ENCODE data around the gene LMBR1.

Gene LMBR1

GRCh38 chr7:156693627-156694026 lies 199.4 kb downstream of the LMBR1 start:
- DNase-seq (ENCODE audit: low read depth): no peak

DNA sequence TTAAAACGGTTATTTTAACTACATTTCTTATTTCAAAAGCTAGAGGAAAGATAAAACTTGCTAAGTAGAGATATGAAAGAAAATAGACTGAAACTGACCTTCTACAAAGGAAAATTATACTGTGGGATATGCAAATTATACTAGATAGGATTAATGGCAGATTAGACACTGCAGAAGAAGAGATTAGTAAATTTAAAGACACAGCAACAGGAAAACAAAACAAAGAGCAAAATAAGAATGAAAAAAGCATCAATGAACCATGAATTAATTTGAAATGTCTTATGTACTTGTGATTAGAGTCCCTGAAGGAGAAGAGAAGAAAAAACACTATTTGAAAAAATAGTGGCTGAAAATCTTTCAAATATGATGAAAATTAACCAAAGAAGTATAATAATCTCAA lies 200.1 kb downstream of the LMBR1 start:
- DNase-seq (ENCODE audit: low read depth): no peak

- no peak for DNase-seq (ENCODE audit: low read depth)
These were observed 201.2 kb downstream of the LMBR1 start for GRCh38 chr7:156691764-156692163.

GRCh38 chr7:156684661-156685060 lies 208.3 kb downstream of the LMBR1 start:
- no peak for DNase-seq (ENCODE audit: low read depth)

GRCh38 chr7:156684251-156684650 lies 208.7 kb downstream of the LMBR1 start:
- DNase-seq (ENCODE audit: low read depth): no peak

DNA sequence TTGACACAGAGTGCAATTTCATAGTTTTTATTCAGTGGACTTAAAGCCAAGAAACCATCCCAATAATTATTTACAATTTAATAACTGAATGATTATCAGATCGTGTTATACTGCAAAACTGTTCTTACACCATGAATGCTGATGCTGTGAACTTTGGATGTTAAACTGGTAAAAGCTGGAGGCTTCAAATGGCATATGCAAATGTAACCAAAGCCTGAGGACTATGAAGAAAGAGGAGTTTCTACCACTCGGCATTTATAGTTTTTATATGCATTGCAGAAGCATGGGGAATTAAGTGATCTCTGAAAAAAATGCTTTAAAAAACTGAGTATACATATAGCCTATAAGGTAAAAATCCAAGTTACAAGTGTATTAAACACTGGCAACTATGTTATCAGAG lies 210.1 kb downstream of the LMBR1 start:
- no peak for DNase-seq (ENCODE audit: low read depth)

- DNase-seq (ENCODE audit: low read depth): no peak
These were observed 212.7 kb downstream of the LMBR1 start for GRCh38 chr7:156680281-156680680.

GRCh38 chr7:156677374-156678054 lies 215.5 kb downstream of the LMBR1 start:
- no peak for DNase-seq (ENCODE audit: low read depth)

DNA sequence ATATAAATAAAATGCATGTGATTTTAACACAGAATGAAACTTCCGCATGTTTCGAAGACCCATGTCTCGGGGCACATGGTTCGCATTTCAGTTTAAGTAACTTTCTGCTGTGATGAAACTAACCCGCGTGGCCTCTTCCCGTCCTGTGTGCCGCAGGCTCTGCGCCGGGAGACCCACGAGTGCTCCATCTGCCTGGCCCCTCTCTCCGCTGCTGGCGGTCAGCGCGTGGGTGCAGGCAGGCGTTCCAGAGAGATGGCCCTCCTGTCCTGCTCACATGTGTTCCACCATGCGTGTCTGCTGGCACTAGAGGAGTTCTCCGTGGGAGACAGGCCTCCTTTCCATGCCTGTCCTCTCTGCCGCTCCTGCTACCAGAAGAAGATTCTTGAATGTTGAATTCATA lies 216.7 kb downstream of the LMBR1 start:
- DNase-seq (ENCODE audit: low read depth): no peak

GRCh38 chr7:156675721-156676120 lies 217.3 kb downstream of the LMBR1 start:
- DNase-seq (ENCODE audit: low read depth): no peak

GRCh38 chr7:156673902-156674301 lies 219.1 kb downstream of the LMBR1 start:
- DNase-seq (ENCODE audit: low read depth): no peak

GRCh38 chr7:156673454-156673853 lies 219.5 kb downstream of the LMBR1 start:
- no peak for DNase-seq (ENCODE audit: low read depth)

DNA sequence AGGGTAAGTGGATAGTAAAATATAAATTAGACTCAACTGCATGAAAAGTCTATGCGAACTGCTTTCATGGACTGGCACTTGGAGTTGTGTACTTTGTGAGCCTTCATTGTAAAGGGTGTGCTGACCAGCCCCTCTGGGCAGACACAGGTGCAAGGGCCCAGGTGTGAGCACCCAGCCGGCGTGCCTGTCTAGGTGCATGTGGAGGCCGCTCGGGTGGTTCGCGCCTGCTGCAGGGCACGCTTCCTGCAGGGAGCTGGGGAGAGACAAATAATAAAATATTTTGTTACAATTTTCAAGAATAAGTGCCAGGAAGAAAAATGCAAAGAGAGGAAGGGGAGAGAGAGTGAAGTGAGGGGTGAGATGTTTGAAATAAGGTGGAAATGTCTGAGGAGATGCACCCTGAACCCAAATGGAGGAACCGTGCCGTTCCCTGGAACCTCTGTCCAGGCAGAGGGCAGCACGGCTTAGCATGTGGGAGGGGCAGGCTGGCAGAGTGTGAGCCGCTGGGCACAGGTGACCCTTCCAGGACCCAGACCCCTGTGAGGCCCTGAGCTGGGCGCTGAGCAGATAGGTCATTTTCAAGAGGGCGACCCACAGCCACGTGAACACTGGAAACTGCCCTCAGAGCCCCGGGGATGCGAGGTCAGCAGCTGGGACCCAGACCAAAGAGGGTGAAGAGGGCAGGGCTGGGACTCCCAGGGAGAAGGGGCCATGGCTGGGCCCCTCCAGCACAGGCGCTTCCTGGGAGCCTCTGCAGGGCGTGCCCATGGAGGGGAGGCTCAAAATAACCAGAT lies 223.8 kb downstream of the LMBR1 start:
- no peak for DNase-seq (ENCODE audit: low read depth)

GRCh38 chr7:156668130-156668741 lies 224.7 kb downstream of the LMBR1 start:
- no peak for DNase-seq (ENCODE audit: low read depth)

DNA sequence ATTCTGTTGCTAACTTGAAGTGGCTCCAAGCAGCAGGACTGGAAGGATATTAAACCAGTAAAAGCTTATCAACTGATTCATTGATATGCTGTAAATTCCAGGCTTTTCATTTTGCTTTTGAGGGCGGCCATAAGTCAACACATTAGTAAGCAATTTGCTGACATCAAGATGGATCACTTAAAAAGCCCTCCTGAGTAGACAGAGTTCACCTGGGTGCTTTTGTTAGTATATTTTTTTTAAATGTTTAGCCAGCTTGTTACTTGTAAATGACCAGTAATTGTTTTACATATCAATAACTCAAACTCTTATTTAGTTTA lies 225.9 kb downstream of the LMBR1 start:
- no peak for DNase-seq (ENCODE audit: low read depth)

- DNase-seq (ENCODE audit: low read depth): no peak
These were observed 226.4 kb downstream of the LMBR1 start for GRCh38 chr7:156666368-156667109.

DNA sequence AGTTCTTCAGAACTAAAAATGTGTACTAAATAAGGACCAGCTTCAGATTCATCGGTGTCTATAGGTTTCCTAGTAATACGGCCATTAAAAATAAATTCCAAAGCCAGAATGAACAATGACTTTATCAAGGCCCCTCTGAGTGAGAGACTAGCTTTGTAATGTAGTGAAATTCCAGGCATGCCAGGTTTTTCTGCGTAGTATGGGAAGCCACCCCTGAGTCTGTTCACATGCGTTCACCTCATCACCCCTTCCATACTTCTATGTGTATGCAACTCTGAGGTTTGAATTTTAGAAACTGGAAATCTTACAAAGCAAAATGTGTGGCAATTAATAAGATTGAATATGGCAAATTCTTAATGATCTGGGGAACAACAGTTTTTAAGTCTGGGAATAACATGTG lies 227.9 kb downstream of the LMBR1 start:
- no peak for DNase-seq (ENCODE audit: low read depth)

GRCh38 chr7:156662277-156662676 lies 230.7 kb downstream of the LMBR1 start:
- DNase-seq (ENCODE audit: low read depth): no peak

DNA sequence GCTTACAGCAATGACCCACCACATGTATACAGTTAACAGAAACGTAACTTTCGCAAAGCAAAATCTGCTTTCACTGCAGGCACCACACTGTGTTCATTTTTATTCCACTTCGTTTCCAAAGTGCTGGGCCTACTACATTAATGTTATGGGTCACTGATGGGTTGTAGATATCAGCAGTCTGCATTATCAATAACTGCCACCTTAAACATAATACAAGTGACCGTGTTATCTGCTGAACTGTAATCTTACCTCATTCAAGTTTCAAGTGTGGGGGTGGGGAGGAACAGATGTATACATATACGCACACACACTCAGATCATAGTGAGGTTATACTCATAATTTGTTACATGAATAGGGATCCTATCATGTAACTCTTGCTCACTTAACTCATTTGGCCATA lies 231.3 kb downstream of the LMBR1 start:
- no peak for DNase-seq (ENCODE audit: low read depth)

GRCh38 chr7:156659961-156660360 lies 233.0 kb downstream of the LMBR1 start:
- no peak for DNase-seq (ENCODE audit: low read depth)

- no peak for DNase-seq (ENCODE audit: low read depth)
These were observed 233.8 kb downstream of the LMBR1 start for GRCh38 chr7:156659203-156659602.

DNA sequence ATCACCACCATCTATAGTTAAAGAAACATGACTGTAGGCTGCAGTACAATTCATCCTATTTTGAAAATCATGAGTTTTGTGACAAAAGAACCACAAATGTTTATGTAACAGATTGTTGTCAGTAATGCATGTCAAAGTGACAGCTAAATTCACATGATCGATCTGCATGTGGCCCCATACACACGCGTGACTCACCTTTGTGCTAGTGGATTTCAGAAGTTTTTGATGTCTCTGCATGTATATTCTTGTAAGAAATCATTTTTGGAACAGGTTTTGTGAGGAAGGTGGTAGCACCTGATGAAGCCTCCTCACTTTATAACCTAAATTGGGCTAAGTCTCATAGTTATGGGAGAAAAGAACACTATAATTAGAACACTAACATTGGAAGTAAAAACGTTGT lies 235.3 kb downstream of the LMBR1 start:
- DNase-seq (ENCODE audit: low read depth): no peak

DNA sequence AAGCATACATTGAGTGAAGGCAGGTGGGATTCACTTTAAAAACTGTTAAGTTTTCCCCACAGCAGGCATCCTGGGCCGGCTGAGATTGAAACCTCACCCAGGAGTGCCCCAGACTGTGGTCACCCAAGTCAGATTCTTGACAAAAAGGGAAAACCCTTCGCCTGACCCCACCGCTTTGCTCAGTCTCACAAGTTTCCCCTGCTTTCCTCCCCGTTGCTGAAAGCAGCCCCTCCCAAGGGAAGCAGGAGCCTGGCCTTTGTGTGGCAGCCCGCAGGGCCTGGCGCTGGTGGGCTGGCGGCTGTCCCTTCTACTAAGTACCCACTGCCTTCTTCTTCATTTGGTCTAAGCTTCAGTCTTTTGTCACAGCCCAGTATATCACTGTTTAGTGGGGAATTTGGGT lies 236.4 kb downstream of the LMBR1 start:
- DNase-seq (ENCODE audit: low read depth): no peak

Measured in T follicular helper cell (primary cell).